Measurements from ENCODE around the gene ANTXR2. TPM values are rescaled to one million over a fixed set of nuclear protein-coding genes. Genes with fewer than 3 reads are reported as not detected.

Gene ANTXR2
- total and polyA plus RNA-seq, 2 of the 13 experiments (the other 11 are each of a cell fraction or from before 2014, with no cell fraction given): 4.6 to 14.5 TPM

- no peak for TF ChIP-seq PRMT3 (CRISPR knock-in tag; IDR thresholded peaks at IDR 0.05; ENCODE audit: borderline replicate concordance, low read depth)
- no peak for TF ChIP-seq ZNF549 (CRISPR knock-in tag; IDR thresholded peaks at IDR 0.05)
- peak; percentile 18; the same call in 1 of the 2 replicates for TF ChIP-seq ZNF580 (CRISPR knock-in tag; IDR thresholded peaks at IDR 0.05; ENCODE audit: borderline replicate concordance, low read depth)
- no peak for TF ChIP-seq RORA (CRISPR knock-in tag; IDR thresholded peaks at IDR 0.05)
- TF ChIP-seq PREB (CRISPR knock-in tag; IDR thresholded peaks at IDR 0.05): no peak
- TF ChIP-seq ZMYM3 (CRISPR knock-in tag; IDR thresholded peaks at IDR 0.05): no peak
- no peak for TF ChIP-seq ATF1 (CRISPR knock-in tag; IDR thresholded peaks at IDR 0.05)
- TF ChIP-seq DBP (CRISPR knock-in tag; IDR thresholded peaks at IDR 0.05; ENCODE audit: not compliant biosample characterization): no peak
- no peak for TF ChIP-seq AHR (CRISPR knock-in tag; IDR thresholded peaks at IDR 0.05)
- TF ChIP-seq, protein P1, sequence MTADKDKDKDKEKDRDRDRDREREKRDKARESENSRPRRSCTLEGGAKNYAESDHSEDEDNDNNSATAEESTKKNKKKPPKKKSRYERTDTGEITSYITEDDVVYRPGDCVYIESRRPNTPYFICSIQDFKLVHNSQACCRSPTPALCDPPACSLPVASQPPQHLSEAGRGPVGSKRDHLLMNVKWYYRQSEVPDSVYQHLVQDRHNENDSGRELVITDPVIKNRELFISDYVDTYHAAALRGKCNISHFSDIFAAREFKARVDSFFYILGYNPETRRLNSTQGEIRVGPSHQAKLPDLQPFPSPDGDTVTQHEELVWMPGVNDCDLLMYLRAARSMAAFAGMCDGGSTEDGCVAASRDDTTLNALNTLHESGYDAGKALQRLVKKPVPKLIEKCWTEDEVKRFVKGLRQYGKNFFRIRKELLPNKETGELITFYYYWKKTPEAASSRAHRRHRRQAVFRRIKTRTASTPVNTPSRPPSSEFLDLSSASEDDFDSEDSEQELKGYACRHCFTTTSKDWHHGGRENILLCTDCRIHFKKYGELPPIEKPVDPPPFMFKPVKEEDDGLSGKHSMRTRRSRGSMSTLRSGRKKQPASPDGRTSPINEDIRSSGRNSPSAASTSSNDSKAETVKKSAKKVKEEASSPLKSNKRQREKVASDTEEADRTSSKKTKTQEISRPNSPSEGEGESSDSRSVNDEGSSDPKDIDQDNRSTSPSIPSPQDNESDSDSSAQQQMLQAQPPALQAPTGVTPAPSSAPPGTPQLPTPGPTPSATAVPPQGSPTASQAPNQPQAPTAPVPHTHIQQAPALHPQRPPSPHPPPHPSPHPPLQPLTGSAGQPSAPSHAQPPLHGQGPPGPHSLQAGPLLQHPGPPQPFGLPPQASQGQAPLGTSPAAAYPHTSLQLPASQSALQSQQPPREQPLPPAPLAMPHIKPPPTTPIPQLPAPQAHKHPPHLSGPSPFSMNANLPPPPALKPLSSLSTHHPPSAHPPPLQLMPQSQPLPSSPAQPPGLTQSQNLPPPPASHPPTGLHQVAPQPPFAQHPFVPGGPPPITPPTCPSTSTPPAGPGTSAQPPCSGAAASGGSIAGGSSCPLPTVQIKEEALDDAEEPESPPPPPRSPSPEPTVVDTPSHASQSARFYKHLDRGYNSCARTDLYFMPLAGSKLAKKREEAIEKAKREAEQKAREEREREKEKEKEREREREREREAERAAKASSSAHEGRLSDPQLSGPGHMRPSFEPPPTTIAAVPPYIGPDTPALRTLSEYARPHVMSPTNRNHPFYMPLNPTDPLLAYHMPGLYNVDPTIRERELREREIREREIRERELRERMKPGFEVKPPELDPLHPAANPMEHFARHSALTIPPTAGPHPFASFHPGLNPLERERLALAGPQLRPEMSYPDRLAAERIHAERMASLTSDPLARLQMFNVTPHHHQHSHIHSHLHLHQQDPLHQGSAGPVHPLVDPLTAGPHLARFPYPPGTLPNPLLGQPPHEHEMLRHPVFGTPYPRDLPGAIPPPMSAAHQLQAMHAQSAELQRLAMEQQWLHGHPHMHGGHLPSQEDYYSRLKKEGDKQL (CRISPR knock-in tag; IDR thresholded peaks at IDR 0.05; ENCODE audit: low read depth): no peak
- TF ChIP-seq CEBPG (CRISPR knock-in tag; IDR thresholded peaks at IDR 0.05): no peak
- TF ChIP-seq ZNF382 (CRISPR knock-in tag; IDR thresholded peaks at IDR 0.05; ENCODE audit: borderline replicate concordance): no peak
- no peak for TF ChIP-seq THAP7 (CRISPR knock-in tag; IDR thresholded peaks at IDR 0.05)
- no peak for TF ChIP-seq JUN (CRISPR knock-in tag; IDR thresholded peaks at IDR 0.05)
- TF ChIP-seq ZNF570 (CRISPR knock-in tag; IDR thresholded peaks at IDR 0.05; ENCODE audit: borderline replicate concordance): no peak
- TF ChIP-seq ARHGAP35 (CRISPR knock-in tag; IDR thresholded peaks at IDR 0.05; ENCODE audit: borderline replicate concordance): no peak; the same call in 1 of the 2 replicates
- TF ChIP-seq LCORL (IDR thresholded peaks at IDR 0.05): no peak
- TF ChIP-seq LCORL (CRISPR knock-in tag; IDR thresholded peaks at IDR 0.05): peak; percentile 70; the same call in 1 of the 2 replicates
- no peak for TF ChIP-seq ZNF674 (CRISPR knock-in tag; IDR thresholded peaks at IDR 0.05; ENCODE audit: low read depth)
- TF ChIP-seq TEAD3 (CRISPR knock-in tag; optimal IDR thresholded peaks at IDR 0.05; ENCODE audit: borderline replicate concordance): no peak
- TF ChIP-seq ZNF747 (CRISPR knock-in tag; IDR thresholded peaks at IDR 0.05; ENCODE audit: borderline replicate concordance): no peak
- TF ChIP-seq ZNF460 (CRISPR knock-in tag; IDR thresholded peaks at IDR 0.05; ENCODE audit: borderline replicate concordance): no peak
These were observed at the start of gene ANTXR2 (continued) for GRCh38 chr4:80072744-80073472.

Data from HepG2 (cell line).